A673 (cell line): Measurements from ENCODE around the gene NLGN1. TPM values are rescaled to one million over a fixed set of nuclear protein-coding genes. Genes with fewer than 3 reads are reported as not detected.

Source experiments
- BruUV-seq: library from RNA; stranded (reverse); fragments of 400-500 nt; replicated peaks from 2 replicates; lab custom pipeline; 2021; lab: Mats Ljungman, UMichigan
- CTCF ChIA-PET: fragments of 300-600 bp; sonication (Branson Sonifier 250); formaldehyde crosslinking; loops from one replicate; lab custom pipeline; 2022; ENCODE audit warnings: antibody characterized with exemption; lab: Charles Lee
- POLR2A ChIA-PET: fragments of 300-600 bp; sonication (Branson Sonifier 250); formaldehyde crosslinking; loops from one replicate; lab custom pipeline; 2022; ENCODE audit warnings: antibody characterized with exemption; ENCODE audit not compliant: low non-redundant PET; lab: Charles Lee
- DNase-seq: peaks from one replicate; pipeline ENCODE4 v3.0.0-alpha.2; 2015; ENCODE audit warnings: low spot score
- H3K27ac ChIP-seq: fragments of 200-600 bp; sonication (generic); 2 replicates; pipeline ENCODE4 v1.5.1; 2016; ENCODE audit warnings: mixed run types, low read depth, mild to moderate bottlenecking, mixed read lengths, antibody characterized with exemption, low read length; ENCODE audit not compliant: poor library complexity, severe bottlenecking
- H3K27me3 ChIP-seq: fragments of 200-600 bp; sonication (generic); replicated peaks from 2 replicates; pipeline ENCODE4 v1.6.1; 2017; ENCODE audit warnings: mixed run types, low read depth, mild to moderate bottlenecking, mixed read lengths, antibody characterized with exemption, low read length; ENCODE audit not compliant: insufficient read depth, poor library complexity
- H3K36me3 ChIP-seq: fragments of 200-600 bp; sonication (generic); 2 replicates; pipeline ENCODE4 v1.6.1; 2016; ENCODE audit warnings: mixed run types, mild to moderate bottlenecking, mixed read lengths, antibody characterized with exemption, low read length; ENCODE audit not compliant: insufficient read depth, poor library complexity, severe bottlenecking
- H3K4me1 ChIP-seq: fragments of 200-600 bp; sonication (generic); 2 replicates; pipeline ENCODE4 v1.6.1; 2017; ENCODE audit warnings: mixed run types, mild to moderate bottlenecking, mixed read lengths, antibody characterized with exemption, low read length; ENCODE audit not compliant: insufficient read depth, poor library complexity, severe bottlenecking
- H3K4me3 ChIP-seq: fragments of 200-600 bp; sonication (generic); 2 replicates; pipeline ENCODE4 v1.5.1; 2016; ENCODE audit warnings: low read depth, mixed run types, mild to moderate bottlenecking, mixed read lengths, low read length; ENCODE audit not compliant: poor library complexity, severe bottlenecking
- H3K9me3 ChIP-seq: fragments of 200-600 bp; sonication (generic); 2 replicates; pipeline ENCODE4 v1.6.1; 2016; ENCODE audit warnings: mixed run types, low read depth, mild to moderate bottlenecking, mixed read lengths, antibody characterized with exemption, low read length; ENCODE audit not compliant: poor library complexity, severe bottlenecking
- CTCF ChIP-seq: fragments of 300-800, 200-600 bp; sonication (generic); conservative IDR thresholded peaks from 2 replicates; pipeline ENCODE4 v1.5.1; 2017; ENCODE audit warnings: low read depth, mild to moderate bottlenecking, antibody characterized with exemption, low read length, moderate library complexity, mixed read lengths
- EZH2 ChIP-seq: fragments of 200-600 bp; sonication (generic); IDR thresholded peaks from 2 replicates; pipeline ENCODE4 v1.6.1; 2017; ENCODE audit warnings: borderline replicate concordance, low read depth, mild to moderate bottlenecking, mixed read lengths, antibody characterized with exemption, low read length; ENCODE audit not compliant: poor library complexity, severe bottlenecking
- intact Hi-C: fragments of 100-400 bp; cut with micrococcal nuclease; formaldehyde crosslinking; loops from one replicate; pipeline ENCODE4 v1.10.0; 2022; ENCODE audit not compliant: unreplicated experiment
- total RNA-seq: library from RNA; stranded (reverse); gene quantifications from 2 replicates; pipeline ENCODE4 v1.2.3, GENCODE V29; 2021

NLGN1 gene
- total RNA-seq, 1 experiment from 2014 or later = 0.39 TPM

GRCh38 chr3:174061731-174062130 lies 664.2 kb downstream of the NLGN1 start:
- intact Hi-C loops = no loop called here
- no peaks in the 10 kb centered on the region for H3K27me3 ChIP-seq
- no peaks in the 10 kb centered on the region for H3K36me3 ChIP-seq
- H3K4me1 ChIP-seq = no peaks in the 10 kb centered on the region
- H3K9me3 ChIP-seq = peaks cover 5% of the 10 kb centered on the region
- POLR2A ChIA-PET = no interaction called here
- CTCF ChIA-PET = no interaction called here
- H3K27ac ChIP-seq = no peak overlapping the region
- TF ChIP-seq EZH2 (no peak), CTCF (no peak)
- H3K4me3 ChIP-seq = no peak overlapping the region
- no TSS peak for BruUV-seq
- no peak for DNase-seq

- intact Hi-C loops = no loop called here
- BruUV-seq = no TSS peak
- Histone ChIP-seq H3K4me3 (no peak overlapping the region), H3K36me3 (no peaks in the 10 kb centered on the region), H3K27ac (no peak overlapping the region), H3K4me1 (no peaks in the 10 kb centered on the region), H3K27me3 (no peaks in the 10 kb centered on the region), H3K9me3 (peaks cover 5% of the 10 kb centered on the region)
- ChIA-PET POLR2A (interaction anchor here (0.6 kb wide), 1 partner anchor 546 kb away, joined by 4 read pairs; no protein-coding TSS in a partner anchor), CTCF (no interaction called here)
- TF ChIP-seq CTCF (no peak), EZH2 (no peak)
- no peak for DNase-seq
Measured at GRCh38 chr3:174062923-174063322, 665.4 kb downstream of the NLGN1 start.

- Histone ChIP-seq H3K4me1 (no peaks in the 10 kb centered on the region), H3K4me3 (no peak overlapping the region), H3K9me3 (peaks cover 5% of the 10 kb centered on the region), H3K36me3 (no peaks in the 10 kb centered on the region), H3K27me3 (no peaks in the 10 kb centered on the region), H3K27ac (no peak overlapping the region)
- ChIA-PET POLR2A (no interaction called here), CTCF (interaction anchor here (0.6 kb wide), 1 partner anchor 609 kb away, joined by 3 read pairs; no protein-coding TSS in a partner anchor)
- BruUV-seq = no TSS peak
- TF ChIP-seq EZH2 = no peak
- no peak for DNase-seq
- intact Hi-C loops = no loop called here
Measured at GRCh38 chr3:174068035-174068434, 670.5 kb downstream of the NLGN1 start.

GRCh38 chr3:174072675-174073074 lies 675.1 kb downstream of the NLGN1 start:
- no TSS peak for BruUV-seq
- DNase-seq = no peak
- peaks cover 5% of the 10 kb centered on the region for H3K4me1 ChIP-seq
- H3K36me3 ChIP-seq = no peaks in the 10 kb centered on the region
- TF ChIP-seq EZH2 (no peak), CTCF (no peak)
- H3K27me3 ChIP-seq = no peaks in the 10 kb centered on the region
- POLR2A ChIA-PET = interaction anchor here (0.7 kb wide), 1 partner anchor 48 kb away, joined by 3 read pairs; no protein-coding TSS in a partner anchor
- no peak overlapping the region for H3K27ac ChIP-seq
- no peaks in the 10 kb centered on the region for H3K9me3 ChIP-seq
- H3K4me3 ChIP-seq = no peak overlapping the region
- CTCF ChIA-PET = no interaction called here
- intact Hi-C loops = no loop called here
